ENCODE data around the gene TAS2R38. TPM values are rescaled to one million over a fixed set of nuclear protein-coding genes. Genes with fewer than 3 reads are reported as not detected.

TAS2R38 gene
- polyA plus RNA-seq, 5 donors = 0.27 TPM; not detected in 4

Other genes with a start within 250 kb of the TAS2R38 start
- 100 to 1,000 TPM; 115 to 148 (median 119) TPM for gene SSBP1, start 235.4 kb downstream of the TAS2R38 start, polyA plus RNA-seq (ENCODE audit: insufficient read depth in 1 of 5, insufficient read length in 5 of 5, low replicate concordance in 1 of 5)
- 1 to 10 TPM in 4 of 5 donors, under 1 TPM in 1; 0.24 to 2.5 (median 2.0) TPM for gene TAS2R3, start 209.7 kb downstream of the TAS2R38 start, polyA plus RNA-seq (ENCODE audit: insufficient read depth in 1 of 5, insufficient read length in 5 of 5, low replicate concordance in 1 of 5)
- 1 to 10 TPM; 1.9 to 6.3 (median 5.5) TPM for gene TAS2R4, start 197.1 kb downstream of the TAS2R38 start, polyA plus RNA-seq (ENCODE audit: insufficient read depth in 1 of 5, insufficient read length in 5 of 5, low replicate concordance in 1 of 5)
- gene TAS2R5, start 183.6 kb downstream of the TAS2R38 start, polyA plus RNA-seq (ENCODE audit: insufficient read depth in 1 of 5, insufficient read length in 5 of 5, low replicate concordance in 1 of 5) = 10 to 100 TPM in 2 of 5 donors, 1 to 10 TPM in 3; 6.2 to 11.0 (median 6.7) TPM
- gene PRSS37, start 132.3 kb downstream of the TAS2R38 start, polyA plus RNA-seq (ENCODE audit: insufficient read depth in 1 of 5, insufficient read length in 5 of 5, low replicate concordance in 1 of 5) = 1 to 10 TPM in 1 of 5 donors, under 1 TPM in 4; 0.38 to 1.6 (median 0.50) TPM
- not detected for gene OR9A4, start 57.4 kb downstream of the TAS2R38 start, polyA plus RNA-seq (ENCODE audit: insufficient read depth in 1 of 5, insufficient read length in 5 of 5, low replicate concordance in 1 of 5)
- 1 to 10 TPM in 2 of 5 donors, under 1 TPM in 3; 0.18 to 1.2 (median 0.80) TPM for gene CLEC5A, start 26.8 kb downstream of the TAS2R38 start, polyA plus RNA-seq (ENCODE audit: insufficient read depth in 1 of 5, insufficient read length in 5 of 5, low replicate concordance in 1 of 5)
- 1 to 10 TPM in 1 of 5 donors, under 1 TPM in 4; 0.39 to 1.5 (median 0.63) TPM for gene MGAM, start 22.1 kb upstream of the TAS2R38 start, polyA plus RNA-seq (ENCODE audit: insufficient read depth in 1 of 5, insufficient read length in 5 of 5, low replicate concordance in 1 of 5)
- gene MGAM2, start 137.9 kb upstream of the TAS2R38 start, polyA plus RNA-seq (ENCODE audit: insufficient read depth in 1 of 5, insufficient read length in 5 of 5, low replicate concordance in 1 of 5) = under 1 TPM; 0.03 to 0.30 (median 0.18) TPM

Data from right lung (tissue), 5 donors.